DND-41 (cell line): Measurements from ENCODE around the gene MAML3.

Source experiments
- CTCF ChIP-seq: IDR thresholded peaks from 2 replicates; pipeline ENCODE4 v1.5.1; 2012; ENCODE audit warnings: borderline replicate concordance, low read length, moderate library complexity, mild to moderate bottlenecking; ENCODE audit not compliant: poor library complexity, severe bottlenecking; ENCODE audit errors: extremely low read depth
- EZH2 ChIP-seq: IDR thresholded peaks from 3 replicates; pipeline ENCODE4 v1.6.1; 2012; ENCODE audit warnings: borderline replicate concordance, low read depth, mild to moderate bottlenecking, moderate library complexity, low read length, inconsistent platforms; ENCODE audit not compliant: severe bottlenecking

DNA sequence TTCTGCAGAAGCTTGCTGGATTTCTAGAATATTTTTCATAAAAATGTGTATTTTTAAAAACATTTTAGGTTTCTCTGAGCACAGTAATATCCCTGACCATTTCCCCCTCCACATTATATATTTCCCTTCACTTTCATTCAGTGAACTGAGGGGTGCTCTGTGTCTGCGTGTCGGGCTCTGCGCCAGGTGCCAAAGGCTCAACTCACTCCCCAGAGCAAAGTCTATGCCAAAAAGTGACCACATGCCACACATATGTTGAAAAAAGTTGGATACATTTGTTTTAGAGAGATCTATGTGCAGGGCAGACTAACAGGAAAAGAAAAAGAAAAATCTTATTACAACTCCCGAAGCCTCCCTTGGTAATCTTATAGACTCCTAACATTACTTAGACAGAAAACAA is 254.6 kb downstream of the MAML3 start:
- TF ChIP-seq CTCF (no peak), EZH2 (no peak)
